ENCODE measurements around the gene SCYGR1.

- TF ChIP-seq CTCF (IDR thresholded peaks at IDR 0.05) = no peak
- TF ChIP-seq POLR2AphosphoS5 (IDR thresholded peaks at IDR 0.05) = no peak
Observed at GRCh38 chr2:227404585-227405271, 17.0 kb upstream of the SCYGR1 start.

Measured in suprapubic skin (tissue), 3 donors.